ENCODE results near the gene CDH3.

Gene CDH3

DNA sequence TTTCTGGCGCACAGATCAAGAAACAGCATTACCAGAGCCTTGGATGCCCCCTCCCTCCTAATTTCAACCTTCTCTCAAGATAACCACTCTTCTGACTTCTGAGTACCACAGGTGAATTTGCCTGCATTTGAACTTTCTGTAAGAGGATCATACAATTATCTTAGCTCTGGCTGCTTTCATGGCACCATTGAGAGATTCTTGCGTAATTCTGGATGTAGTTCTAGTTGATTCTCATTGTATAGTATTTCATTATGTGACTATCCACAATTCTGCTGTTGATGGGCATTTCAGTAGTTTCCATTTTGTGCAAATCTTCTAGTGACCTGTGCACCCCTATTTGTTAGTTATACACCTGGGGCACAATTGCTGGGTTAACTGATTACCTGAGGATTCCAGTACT, 7.5 kb downstream of the CDH3 start:
- DNase-seq: no peak

DNA sequence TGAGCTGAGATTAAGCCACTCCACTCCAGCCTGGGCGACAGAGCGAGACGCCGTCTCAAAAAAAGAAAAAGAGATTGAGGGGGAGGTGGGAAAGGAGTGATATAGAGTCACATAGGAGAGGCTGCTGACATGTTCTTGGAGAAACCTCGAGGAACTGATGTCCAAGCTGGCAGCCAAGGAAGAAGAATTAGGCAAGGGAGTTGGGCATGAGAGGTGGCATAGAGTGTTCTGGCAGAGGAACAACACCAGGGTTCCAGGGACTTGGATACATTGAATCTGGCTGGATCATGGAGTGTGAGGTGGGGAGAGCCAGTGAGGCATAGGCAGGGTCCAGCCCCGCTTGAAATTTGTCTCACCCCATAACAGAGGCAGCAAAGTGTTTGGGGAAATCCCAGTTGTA, 10.7 kb downstream of the CDH3 start:
- DNase-seq: no peak

DNA sequence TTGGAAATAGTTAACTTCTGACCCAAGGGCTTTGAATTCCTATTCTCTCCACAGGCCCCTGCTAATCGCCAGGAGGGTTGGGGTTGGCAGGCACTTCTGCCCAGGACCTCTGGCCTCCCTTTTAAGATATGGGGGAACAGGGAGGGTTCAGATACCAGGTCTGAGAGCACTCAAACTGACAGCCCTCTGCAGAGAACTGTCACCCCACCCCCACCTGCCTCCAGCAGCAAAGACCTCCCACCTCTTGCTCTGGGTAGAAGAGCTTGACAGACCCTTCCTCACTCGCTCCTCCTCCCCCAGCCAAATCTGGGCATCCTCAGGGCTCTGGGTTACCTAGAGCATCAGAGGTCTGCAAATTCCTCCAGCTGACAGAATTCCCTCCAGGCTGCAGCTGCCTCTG, 11.6 kb downstream of the CDH3 start:
- no peak for DNase-seq

DNA sequence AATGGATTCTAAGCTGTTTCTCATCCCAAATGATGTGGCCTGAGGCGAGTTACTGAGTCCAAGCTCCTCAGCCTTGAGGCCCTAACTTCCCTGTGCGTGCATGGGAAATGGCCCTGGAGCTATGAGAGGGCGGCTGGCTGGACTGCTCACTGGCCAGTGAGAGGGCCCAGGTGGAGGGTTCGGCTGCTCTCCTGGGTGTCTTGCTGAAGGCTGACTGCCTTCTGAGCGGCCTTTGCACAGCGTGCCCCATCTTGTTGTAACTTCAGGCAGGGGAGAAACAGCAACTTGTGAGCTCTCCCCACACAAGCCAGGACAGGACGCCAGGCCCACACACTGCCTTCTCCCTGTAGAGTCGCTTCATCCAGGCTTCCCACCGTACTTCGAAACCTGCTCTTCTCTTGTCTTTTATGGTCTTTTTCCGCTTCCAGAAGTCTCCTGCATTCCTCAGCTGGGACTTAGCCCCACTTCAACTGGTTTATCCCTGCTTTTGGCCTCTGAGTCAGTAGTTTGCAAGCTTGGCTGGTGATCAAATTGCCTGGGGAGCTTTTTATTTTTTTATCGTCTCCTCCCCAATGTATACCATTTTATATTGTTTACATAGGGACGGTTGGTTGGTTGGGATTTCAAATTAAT, 13.3 kb downstream of the CDH3 start:
- no peak for DNase-seq

DNA sequence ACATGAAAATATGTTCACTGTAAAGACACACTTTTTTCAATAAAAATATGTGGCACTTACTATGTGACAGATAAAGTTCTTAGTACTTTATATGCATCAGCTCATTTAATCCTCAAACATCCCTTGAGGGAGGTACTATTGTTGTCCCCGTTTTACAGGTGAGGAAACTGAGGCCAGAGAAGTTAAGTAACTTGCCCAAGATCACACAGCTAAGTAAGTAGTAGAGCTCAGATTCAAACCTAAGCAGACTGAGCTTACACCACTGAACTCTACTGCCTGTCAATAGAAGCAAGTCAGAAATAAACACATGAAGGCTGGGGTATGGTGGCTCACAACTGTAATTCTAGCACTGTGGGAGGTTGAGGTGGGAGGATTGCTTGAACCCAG, 13.9 kb downstream of the CDH3 start:
- DNase-seq: no peak

DNA sequence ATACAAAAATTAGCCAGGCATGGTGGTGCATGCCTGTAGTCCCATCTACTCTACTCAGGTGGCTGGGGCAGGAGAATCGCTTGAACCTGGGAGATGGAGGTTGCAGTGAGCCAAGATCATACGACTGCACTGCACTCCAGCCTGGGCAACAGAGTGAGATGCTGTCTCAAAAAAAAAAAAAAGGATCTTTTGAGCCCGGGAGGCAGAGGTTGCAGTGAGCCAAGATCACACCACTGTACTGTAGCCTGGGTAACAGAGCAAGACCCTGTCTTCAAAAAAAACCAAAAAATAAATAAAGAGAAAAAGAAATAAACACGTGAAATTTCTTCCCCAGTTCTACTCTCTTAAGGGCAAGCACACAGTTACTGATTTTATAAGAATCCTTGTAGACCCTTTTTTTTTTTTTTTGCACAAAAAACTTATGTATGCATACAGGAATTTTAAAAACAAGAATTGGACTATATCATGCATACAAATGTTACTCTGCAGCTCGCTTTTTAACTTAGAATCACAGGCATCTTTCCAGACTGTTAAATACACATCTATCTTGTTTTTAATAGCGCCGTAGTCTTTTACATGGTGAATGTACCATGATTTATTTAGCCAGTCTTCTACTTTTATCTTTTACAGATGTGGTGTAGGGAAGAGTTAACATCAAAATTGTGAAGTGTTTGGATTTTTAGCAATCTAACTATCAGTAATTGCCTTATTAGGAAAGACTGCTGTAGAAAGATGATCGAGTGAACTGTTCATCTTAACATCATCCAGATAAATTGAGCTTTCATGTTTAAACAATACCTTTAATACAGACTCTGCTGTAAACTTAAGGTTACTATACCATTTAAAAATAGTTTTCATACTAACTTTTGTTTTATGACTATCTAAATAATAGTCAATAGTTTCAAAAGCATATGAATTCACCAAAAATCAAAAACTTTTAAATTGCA, 14.6 kb downstream of the CDH3 start:
- DNase-seq: no peak

DNA sequence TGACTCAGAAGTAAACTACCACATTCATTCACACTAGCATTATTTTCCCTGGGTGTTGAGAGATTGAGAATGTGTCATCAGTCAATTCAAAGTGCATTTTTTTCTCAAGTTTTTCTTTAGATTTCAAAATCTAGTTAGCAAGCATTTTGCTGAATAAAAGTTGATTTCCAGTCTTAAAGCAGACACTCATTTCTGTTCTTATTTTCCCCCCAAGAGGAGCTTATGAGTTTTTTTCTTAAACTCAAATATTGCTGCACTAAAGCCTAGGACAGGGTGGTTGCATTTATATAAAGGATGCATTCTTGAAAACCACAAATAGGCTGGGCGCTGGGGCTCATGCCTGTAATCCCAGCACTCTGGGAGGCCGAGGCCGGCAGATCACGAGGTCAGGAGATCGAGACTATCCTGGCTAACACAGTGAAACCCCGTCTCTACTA, 15.3 kb downstream of the CDH3 start:
- no peak for DNase-seq

DNA sequence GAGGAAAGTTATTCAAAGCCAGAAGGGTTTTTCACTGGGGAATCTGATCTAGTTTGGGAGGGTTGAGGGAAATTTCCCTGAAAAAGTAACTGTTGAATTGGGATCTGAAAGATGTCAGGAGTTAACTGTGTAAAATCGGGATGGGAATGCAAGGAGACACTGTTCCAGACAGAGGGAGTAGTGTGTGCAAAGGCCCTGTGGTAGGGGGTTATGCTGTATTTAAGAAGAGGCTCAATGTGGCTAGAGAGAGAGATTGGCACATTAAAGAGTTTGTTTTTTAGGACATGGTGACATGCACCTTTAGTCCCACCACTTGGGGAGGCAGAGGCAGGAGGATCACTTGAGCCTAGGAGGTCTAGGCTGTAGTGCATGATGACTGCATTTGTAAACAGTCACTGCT, 16.9 kb downstream of the CDH3 start:
- no peak for DNase-seq

DNA sequence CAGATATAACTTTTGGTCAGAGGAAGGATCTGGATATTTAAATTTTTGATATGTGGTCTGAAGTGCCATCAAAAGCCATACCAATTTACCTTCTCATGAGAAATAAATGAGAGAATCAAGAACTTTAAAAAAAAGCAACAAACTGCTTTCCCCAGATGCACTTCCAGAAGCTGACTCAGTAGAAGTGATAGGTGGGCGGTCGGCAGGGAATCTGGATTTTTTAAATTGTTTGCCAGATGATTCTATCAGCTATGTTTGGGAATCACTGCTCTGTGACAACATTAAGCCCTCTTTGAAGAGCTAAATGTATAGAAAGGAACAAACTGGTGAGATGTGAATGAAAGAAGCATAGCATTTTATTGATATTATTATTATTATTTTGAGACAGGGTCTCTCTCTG, 19.2 kb downstream of the CDH3 start:
- DNase-seq: no peak

DNA sequence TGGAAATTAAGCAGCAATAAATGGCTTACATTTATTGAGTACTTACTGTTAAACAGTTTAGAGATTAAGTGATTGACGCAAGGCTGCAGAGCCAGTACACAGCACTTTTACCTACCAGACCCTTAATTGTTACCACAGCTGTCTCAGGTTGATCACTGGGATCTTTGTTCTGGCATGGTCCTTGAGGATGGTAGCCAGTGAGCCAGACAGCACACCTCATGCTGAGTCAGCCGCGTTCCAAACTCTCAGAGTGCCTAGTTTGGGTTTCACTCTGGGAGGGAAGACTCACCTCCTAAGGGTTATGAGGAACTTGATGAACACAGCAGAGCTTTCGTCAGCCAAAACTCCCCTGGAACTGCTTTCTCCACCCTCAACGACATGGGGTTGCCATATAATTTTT, 20.4 kb downstream of the CDH3 start:
- DNase-seq: no peak

DNA sequence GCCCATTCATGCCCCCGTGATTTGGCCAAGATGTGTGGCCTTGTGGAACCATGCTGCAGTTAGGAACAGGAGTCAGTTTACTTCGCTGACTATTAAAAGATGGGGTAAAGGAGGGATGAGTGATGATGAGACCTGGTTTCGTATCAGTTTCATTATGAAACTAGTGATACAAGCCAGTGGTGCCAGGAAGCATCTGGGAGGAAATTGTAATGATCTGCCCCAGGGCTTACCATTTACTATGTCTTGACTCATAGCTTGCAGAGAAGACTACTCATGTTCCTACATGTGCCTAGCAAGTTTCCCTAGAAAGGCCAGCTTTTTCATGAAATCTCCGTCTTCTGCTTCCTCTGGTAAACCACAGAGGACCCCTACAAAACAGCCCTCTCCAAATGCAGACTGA, 23.2 kb downstream of the CDH3 start:
- DNase-seq: no peak

DNA sequence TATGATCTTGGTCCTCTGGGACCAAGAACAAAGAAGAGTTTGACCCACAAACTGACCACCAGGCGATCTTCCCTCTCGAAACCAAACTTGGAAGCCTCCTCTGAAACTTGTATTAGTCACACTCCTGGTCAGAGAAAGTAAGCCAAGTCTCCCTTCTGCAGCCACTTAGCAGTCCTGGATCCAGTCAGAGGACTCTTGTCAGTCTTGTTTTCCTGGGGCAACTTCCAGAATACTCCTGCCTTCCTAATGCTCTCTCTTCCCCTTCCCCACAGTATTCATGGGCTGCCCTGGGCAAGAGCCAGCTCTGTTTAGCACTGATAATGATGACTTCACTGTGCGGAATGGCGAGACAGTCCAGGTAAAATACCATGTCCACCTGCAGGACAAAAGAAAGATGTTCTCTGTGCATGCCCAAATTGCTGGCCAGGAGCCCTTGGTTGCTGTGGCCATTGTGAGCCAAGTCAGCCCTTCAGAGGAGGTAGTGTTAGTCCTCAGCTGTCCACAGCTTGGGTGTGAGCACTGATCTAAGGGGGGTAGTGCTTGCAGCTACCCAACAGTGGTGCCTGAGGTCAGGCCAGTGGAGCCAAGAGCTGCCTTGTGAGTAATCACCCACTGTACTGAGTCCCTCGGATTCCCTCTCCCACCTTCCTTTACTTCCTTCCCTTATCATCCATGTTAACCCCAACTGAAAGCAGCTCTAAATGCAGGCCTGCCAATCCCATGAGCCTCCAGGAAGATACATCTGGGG, 31.2 kb downstream of the CDH3 start:
- DNase-seq: no peak

DNA sequence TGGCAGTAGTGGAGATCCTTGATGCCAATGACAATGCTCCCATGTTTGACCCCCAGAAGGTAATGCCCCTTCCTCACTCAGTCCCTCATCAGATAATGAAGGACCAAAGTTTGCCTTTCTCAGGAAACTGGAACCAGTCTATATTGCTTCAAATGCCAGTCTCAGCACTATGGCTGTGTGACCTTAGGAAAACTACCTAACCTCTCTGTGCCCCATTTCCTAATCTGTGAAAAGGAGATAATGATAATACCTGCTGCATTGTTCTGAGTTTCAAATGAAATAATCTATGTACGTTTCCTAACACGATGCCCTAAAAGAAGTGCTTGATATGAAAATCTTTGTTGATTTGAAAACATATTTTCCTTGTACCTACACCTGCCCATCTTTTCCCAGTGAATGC, 35.9 kb downstream of the CDH3 start:
- DNase-seq: no peak

DNA sequence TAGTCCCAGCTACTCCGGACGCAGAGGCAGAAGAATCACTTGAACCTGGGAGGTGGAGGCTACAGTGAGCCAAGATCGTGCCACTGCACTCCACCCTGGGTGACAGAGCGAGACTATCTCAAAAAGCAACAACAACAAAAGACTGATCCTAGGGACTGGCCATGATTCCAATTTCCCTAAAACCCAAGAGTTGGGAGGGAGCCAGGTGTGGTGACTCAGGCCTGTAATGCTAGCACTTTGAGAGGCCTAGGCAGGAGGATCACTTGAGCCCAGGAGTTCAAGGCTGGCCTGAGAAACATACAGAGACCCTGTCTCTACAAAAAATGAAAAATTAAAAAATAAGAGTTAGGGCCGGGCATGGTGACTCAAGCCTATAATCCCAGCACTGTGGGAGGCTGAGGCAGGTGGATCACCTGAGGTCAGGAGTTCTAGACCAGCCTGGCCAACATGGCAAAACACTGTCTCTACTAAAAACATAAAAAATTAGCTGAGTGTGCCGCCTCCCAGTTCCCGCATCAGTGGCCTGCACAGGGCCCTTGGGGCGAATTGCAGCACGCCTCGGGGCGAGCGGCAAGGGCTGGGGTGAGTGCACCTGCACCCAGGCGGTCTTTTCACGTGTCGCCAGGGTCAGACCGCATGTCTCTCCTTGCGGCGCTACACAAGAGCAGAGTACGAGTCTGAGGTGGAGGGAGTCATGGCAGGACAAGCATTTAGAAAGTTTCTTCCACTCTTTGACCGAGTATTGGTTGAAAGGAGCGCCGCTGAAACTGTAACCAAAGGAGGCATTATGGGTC, 40.8 kb downstream of the CDH3 start:
- no peak for DNase-seq

DNA sequence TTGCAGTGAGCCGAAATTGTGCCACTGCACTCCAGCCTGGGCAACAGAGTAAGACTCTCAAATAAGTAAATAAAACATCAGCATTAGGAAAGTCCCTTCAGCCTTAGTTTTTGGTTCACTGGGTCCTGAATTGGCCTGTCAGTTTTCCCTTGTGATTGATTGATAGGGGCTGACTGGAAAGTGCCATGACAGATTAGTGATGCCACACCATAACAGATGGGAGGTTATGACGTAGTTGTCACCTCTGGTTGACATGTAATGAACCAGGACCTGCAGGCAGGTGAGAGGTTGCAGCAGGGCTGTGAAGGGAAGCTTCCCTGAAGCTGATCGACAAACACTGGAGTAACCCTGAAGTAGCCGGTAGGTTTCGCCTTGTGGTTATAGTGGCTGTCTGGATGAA, 41.8 kb downstream of the CDH3 start:
- DNase-seq: no peak

DNA sequence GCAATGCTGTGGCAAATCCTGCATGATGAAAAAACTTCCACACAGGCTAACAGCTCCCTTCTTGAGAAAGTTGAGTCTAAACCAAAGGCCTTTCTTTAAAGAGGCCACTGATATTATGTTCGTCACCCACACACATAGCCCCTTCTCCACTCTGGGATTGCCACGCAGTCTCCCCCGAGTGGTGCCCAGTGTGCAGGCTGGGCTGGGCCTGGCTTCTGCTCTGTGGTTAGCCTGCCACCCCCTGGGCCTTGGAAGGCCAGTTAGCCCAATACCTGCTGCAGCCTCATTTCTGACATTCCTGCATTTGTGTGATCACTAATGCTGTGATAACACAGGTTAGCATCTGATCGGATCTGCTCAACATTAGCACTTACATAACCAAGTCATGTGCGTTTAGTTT, 44.8 kb downstream of the CDH3 start:
- no peak for DNase-seq

DNA sequence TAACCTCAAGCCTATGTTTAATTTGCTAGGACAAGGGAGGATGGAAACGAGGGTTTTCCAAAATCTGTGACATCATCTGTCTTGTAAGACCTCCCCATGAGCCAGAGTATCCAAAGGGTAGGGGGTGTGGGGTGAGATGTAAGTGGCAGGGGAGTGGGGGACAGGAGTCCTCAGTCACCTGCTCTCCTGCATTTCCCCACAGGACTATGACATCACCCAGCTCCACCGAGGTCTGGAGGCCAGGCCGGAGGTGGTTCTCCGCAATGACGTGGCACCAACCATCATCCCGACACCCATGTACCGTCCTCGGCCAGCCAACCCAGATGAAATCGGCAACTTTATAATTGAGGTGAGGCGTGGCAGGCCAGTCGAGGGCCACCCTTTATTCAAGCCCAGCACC, 50.5 kb downstream of the CDH3 start:
- no peak for DNase-seq

DNA sequence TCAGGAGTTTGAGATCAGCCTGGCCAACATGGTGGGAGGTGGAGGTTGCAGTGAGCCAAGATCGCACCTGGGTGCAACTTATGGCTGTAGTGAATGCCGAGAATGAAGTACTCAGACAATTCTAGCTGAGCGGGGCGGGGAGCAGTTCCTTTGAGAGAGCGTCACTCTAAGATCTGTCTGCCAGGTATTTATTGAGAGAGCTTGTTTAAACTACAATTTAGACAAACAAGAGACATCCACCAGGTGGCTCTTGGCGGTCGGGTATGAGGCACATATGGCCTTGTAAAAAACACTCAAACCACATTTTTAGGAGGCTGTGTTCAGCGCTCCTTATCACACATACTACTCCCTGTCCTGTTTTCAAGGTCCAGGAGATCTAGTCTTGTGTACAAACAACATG, 51.4 kb downstream of the CDH3 start:
- DNase-seq: no peak

DNA sequence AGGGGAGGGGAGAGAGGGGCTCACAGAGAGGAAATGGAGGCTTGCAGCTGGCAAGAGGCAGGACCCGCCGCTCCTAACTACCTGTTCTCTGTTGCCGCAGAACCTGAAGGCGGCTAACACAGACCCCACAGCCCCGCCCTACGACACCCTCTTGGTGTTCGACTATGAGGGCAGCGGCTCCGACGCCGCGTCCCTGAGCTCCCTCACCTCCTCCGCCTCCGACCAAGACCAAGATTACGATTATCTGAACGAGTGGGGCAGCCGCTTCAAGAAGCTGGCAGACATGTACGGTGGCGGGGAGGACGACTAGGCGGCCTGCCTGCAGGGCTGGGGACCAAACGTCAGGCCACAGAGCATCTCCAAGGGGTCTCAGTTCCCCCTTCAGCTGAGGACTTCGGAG, 53.0 kb downstream of the CDH3 start:
- DNase-seq: no peak

DNA sequence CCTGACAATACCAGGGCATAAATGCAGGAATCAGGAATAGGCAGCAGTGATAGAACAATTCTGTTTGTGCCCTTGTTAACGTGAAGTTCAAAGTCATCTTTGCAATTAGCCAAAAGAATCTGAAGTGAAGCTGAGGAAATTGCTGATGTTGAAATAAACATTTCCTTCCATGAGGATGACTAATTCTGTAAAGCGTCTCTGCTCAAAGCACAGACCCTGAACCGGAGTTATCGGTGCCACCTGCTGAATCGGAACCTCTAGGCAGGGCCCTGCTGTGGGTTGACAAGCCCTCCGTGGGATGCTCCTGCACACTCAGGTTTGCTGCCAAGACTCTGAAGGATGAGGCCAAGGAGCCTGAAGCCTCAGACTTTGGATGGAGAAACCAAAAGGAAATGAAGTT, 55.0 kb downstream of the CDH3 start:
- no peak for DNase-seq

DNA sequence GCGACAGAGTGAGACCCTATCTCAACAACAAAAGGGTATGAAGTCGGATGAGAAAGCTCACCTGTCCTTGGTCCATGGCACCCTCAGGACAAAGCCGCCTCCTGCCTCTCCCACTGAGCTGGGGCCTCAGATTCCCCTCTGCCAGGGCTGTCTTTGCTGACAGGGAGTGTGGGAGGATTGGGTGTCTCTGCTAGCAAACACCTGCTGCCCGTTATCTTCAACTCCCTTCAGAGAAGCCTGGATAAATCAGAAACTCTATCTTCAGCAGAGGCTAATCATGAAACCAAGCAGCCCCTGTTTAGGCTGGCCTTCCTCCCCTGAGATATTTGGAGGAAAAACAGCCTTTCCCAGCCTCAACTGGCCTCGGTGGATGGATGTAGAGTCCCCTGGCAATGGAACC, 55.7 kb downstream of the CDH3 start:
- DNase-seq: no peak

DNA sequence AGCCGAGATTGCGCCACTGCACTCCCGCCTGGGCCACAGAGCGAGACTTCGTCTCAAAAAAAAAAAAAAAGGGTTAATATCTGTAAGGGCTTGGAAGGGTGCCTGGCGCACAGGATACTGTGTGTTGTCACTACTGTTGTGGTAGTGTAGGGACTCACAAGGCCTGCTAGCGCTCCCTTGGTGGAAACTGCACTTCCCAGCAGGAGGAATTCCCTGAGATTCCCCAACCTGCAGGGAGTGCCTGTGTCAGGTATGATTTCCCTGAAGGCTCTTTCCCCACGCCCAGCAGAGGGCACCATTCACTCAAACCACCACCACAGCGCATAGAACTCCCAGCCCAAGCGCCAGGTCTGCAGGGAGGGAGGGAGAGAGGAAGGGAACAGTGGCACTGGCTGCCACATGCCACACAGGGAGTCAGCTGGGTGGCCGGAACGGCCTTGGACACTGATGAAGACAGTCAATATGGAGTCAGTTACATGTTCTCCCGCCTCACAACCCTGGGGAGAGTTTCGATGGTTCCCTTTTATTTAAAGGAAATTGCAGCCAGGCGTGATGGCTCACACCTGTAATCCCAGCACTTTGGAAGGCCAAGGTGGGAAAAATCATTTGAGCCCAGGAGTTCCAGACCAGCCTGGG, 59.2 kb downstream of the CDH3 start:
- DNase-seq: peak; percentile 6 to 16

Data from bone marrow (tissue), 2 donors.